ENCODE data around the gene TMEM250. TPM values are rescaled to one million over a fixed set of nuclear protein-coding genes. Genes with fewer than 3 reads are reported as not detected.

Gene TMEM250
- total RNA-seq, 4 donors from 2014 or later: 25.7 to 46.9 (median 41.5) TPM

DNA sequence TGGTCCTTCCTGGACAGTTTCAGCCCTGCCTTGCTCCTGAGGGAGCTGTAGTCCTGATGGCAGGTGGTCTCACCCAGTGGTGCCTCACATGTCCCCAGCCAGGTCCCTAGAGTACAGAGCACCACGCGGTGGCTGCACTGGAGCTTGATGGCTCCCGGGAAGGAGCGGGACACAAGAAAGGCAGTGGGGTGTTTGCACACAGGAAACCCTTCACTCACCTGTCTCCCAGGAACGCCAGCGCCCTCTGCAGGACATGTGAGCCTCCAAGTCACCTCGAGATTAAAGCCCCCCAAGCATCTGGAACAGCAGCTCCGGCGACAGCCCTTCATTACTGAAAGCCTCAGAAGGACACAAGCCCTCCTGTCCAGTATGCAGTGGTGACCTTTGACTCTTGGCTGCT is 19.9 kb upstream of the TMEM250 start:
- H3K4me1 ChIP-seq: no peaks in the 10 kb centered on the region
- H3K4me3 ChIP-seq: no peak overlapping the region
- in situ Hi-C loops (cut with MboI; ENCODE audit: low sequenced_read_pairs in 4 of 4) (no loop called here), intact Hi-C loops (cut with DNase I; ENCODE audit: low total_unique reads) (no loop called here)
- TF ChIP-seq POLR2A (IDR thresholded peaks at IDR 0.05): no peak
- TF ChIP-seq, protein P1, sequence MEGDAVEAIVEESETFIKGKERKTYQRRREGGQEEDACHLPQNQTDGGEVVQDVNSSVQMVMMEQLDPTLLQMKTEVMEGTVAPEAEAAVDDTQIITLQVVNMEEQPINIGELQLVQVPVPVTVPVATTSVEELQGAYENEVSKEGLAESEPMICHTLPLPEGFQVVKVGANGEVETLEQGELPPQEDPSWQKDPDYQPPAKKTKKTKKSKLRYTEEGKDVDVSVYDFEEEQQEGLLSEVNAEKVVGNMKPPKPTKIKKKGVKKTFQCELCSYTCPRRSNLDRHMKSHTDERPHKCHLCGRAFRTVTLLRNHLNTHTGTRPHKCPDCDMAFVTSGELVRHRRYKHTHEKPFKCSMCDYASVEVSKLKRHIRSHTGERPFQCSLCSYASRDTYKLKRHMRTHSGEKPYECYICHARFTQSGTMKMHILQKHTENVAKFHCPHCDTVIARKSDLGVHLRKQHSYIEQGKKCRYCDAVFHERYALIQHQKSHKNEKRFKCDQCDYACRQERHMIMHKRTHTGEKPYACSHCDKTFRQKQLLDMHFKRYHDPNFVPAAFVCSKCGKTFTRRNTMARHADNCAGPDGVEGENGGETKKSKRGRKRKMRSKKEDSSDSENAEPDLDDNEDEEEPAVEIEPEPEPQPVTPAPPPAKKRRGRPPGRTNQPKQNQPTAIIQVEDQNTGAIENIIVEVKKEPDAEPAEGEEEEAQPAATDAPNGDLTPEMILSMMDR (IDR thresholded peaks at IDR 0.05 in 4 of 5, conservative IDR thresholded peaks at IDR 0.05 in 1 of 5): no peak
- no peaks in the 10 kb centered on the region for H3K9me3 ChIP-seq
- no peak overlapping the region for H3K27ac ChIP-seq
- DNase-seq (no peak), ATAC-seq (no peak)
- peaks cover 47 to 62% (median 54%) of the 10 kb centered on the region in 3 donors for H3K27me3 ChIP-seq
- H3K36me3 ChIP-seq: no peaks in the 10 kb centered on the region

DNA sequence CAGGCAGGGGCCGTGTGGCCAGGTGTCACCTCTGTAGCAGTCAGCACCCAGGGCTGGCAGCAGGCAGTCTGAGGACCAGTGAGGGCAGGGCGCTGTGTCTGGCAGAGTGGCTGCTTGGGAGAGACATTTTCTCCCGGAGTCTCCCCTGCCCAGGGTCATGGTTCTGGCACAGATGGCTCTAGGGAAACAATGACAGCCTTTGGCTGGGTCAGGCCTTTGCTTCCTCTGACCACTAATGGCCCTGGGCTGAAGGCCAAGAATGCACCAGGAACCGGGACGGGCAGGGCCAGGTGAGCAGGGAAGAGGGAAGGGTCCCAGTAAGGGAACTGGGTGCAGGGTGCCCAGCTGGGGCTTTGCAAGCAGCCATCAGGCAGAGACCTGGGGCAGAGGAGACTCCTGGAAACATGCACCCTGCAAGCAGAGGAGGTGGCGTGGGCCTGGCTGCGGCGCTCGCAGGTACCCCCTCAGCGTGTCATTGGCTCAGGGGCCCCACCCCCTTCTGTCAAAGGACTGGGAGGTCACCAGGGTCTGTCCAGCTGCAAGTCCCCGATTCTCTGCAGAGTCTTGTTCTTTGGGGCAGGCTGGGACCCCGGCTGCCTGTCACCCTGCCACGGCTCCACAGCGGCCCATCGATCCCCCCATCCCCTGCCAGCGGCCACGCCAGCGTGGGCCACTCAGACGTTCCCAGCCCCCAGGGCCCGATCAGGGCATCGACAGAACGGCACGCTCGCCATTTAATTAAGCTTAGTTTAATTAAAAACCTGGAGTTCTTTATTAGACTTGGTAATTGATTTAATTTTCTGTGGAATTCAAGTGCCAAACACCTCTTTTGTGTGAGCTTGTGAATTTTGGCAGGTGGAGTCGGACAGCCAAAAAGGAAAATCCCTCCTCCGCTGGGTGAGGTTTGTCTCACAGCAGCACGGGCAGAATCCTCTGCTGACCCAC is 18.9 kb upstream of the TMEM250 start:
- no peaks in the 10 kb centered on the region for H3K36me3 ChIP-seq
- H3K27ac ChIP-seq: no peak overlapping the region
- peaks cover 3 to 4% of the 10 kb centered on the region in 2 donors for H3K4me1 ChIP-seq
- in situ Hi-C loops (cut with MboI; ENCODE audit: low sequenced_read_pairs in 4 of 4) (no loop called here), intact Hi-C loops (cut with DNase I; ENCODE audit: low total_unique reads) (no loop called here)
- no peak overlapping the region for H3K4me3 ChIP-seq
- ATAC-seq: no peak
- H3K27me3 ChIP-seq: peaks cover 45 to 60% (median 55%) of the 10 kb centered on the region in 3 donors
- no peaks in the 10 kb centered on the region for H3K9me3 ChIP-seq
- no peak for DNase-seq
- TF ChIP-seq POLR2A (IDR thresholded peaks at IDR 0.05): no peak
- TF ChIP-seq, protein P1 (IDR thresholded peaks at IDR 0.05 in 4 of 5, conservative IDR thresholded peaks at IDR 0.05 in 1 of 5): no peak

DNA sequence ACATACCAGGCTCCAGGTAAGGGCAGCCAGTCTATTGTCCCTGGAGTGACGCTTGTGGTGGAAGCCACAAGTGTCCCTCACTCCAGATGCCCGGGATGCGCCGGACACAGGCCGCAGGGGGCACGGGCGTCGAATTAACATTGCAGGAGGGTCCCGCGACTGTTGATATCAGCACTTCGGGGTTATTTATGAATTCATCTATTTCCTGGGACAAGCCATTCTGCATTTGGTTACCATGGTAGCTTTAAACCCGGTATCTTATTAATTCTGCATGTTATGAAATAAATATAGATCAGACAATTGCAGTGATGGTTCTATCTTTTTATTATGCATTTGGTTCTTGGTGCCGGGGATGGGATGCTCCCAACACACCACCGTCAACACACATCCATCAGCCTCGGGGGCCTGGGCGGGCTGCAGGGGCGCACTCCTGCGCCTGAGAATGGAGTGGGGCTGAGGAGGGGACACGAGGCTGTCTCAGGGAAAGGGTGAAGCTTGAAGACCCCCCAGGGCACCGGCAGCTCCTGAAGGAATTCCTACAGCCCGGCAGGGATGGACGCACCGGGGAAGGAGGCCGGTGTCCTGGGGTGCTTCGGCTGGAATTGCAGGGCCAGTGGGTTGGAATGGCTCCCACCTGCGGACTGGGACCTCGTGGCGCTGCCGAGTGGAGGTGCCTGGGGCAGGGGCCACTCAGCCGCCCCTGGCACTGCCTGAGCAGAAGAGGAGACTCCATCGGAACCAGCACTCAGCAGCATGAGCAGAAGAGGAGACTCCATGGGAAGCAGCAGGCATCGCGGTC is 17.7 kb upstream of the TMEM250 start:
- Histone ChIP-seq H3K4me1 (peaks cover 4% of the 10 kb centered on the region in 2 donors), H3K4me3 (no peak overlapping the region), H3K9me3 (no peaks in the 10 kb centered on the region), H3K36me3 (no peaks in the 10 kb centered on the region), H3K27ac (no peak overlapping the region), H3K27me3 (peaks cover 57 to 70% (median 66%) of the 10 kb centered on the region in 3 donors)
- in situ Hi-C loops (cut with MboI; ENCODE audit: low sequenced_read_pairs in 4 of 4) (no loop called here), intact Hi-C loops (cut with DNase I; ENCODE audit: low total_unique reads) (no loop called here)
- ATAC-seq (no peak), DNase-seq (no peak)
- TF ChIP-seq POLR2A (IDR thresholded peaks at IDR 0.05): no peak
- TF ChIP-seq, protein P1 (IDR thresholded peaks at IDR 0.05 in 4 of 5, conservative IDR thresholded peaks at IDR 0.05 in 1 of 5): no peak

DNA sequence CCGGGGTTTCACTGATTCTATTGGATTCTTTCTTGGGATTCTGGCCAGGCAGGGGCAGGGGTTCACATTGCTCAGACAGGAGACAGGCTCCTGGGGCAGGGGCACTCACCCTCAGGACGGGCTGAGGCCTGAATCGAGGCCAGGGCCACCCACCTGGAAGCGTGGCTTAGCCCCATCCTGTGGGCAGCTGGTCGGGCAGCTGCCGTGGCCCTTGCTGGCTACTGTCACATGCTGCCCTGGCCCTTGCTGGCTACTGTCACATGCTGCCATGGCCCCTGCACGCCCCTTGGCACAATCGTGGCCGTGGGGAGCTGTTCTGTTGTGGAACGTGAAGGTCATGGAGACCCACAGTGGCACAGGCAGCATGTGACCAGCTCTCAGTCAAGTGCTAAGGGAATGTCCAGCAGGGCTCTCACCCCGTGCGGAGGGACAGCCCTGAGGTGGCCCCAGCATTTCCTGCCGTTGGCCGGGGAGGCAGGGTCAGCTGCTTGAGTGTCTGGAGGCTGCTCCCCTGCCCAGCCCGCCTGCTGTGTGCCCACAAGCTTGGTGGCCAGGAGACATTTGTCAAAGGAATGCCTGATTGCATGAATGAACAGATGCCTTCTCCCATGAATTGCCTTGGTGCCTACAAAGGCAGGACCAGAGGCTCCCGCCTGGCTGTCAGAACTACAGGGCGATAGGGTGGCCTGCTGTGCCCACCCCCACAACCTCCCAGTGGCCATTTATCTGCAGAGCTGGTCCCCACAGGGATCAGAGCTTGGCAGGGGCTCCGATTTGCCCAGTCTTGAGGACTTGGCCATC is 16.9 kb upstream of the TMEM250 start:
- H3K4me1 ChIP-seq: peaks cover 4% of the 10 kb centered on the region in 2 donors
- intact Hi-C loops (cut with DNase I; ENCODE audit: low total_unique reads) (no loop called here), in situ Hi-C loops (cut with MboI; ENCODE audit: low sequenced_read_pairs in 4 of 4) (no loop called here)
- no peaks in the 10 kb centered on the region for H3K36me3 ChIP-seq
- peaks cover 62 to 77% (median 71%) of the 10 kb centered on the region in 3 donors for H3K27me3 ChIP-seq
- H3K27ac ChIP-seq: no peak overlapping the region
- ATAC-seq: no peak
- no peak for TF ChIP-seq POLR2A (IDR thresholded peaks at IDR 0.05)
- TF ChIP-seq, protein P1 (IDR thresholded peaks at IDR 0.05 in 4 of 5, conservative IDR thresholded peaks at IDR 0.05 in 1 of 5): no peak
- no peak overlapping the region for H3K4me3 ChIP-seq
- H3K9me3 ChIP-seq: no peaks in the 10 kb centered on the region
- DNase-seq: no peak

Data from gastrocnemius medialis (tissue), 4 donors.